Stimulated activated CD4-positive, alpha-beta T cell treated with anti-CD3 and anti-CD28 coated beads, Interleukin-2, amount 100 ng/mL, for 48 hours (primary cell): ENCODE results near the gene ADAM11.
"Not testable (repeated sequence)": the region's sequence is repeated elsewhere in the genome, so short reads cannot be mapped to it uniquely, and the experiment has no call there.

Source experiments
- DNase-seq, 2 donors: peaks; one replicate each; pipeline ENCODE4 v3.0.0-alpha.2; 2020

ADAM11 gene

DNA sequence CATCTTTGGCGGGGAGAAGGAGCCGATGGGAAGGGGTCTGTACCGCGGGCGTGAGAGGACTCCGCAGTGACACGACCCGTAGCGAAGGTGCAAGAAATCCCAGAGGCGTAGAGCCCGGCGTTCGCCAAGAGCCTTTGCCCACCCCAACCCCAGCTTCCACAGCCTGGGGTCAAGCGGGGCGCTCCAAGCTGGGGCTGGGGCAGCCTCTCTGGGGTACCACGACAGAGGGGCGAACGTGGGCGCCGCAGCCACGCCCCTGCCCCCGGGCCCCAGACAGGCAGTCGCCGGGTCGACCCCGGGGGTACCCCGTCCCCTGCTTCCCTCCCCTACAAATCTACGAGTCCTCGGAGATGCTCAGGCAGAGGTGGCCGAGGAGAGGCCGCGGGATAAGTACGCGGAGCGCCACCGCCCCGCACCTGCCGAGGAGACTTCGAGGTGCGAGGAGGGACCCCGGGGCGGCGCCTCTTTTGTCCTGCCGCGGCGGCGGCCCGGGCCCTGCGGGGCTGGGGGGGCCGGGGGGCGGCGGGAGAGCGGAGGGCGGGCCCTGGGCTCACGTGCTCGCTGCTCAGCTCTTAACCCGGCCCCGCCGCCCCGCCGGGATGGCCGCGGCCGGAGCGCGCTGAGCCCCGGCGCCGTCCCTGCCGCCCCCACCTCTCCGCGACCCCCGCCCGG is at the start of gene ADAM11:
Gene ADAM11, plus strand, starts transcription at position 575 of the 672 bp plus-strand sequence. CDS start 212 bp downstream, outside the sequence.
- DNase-seq, result no peak

DNA sequence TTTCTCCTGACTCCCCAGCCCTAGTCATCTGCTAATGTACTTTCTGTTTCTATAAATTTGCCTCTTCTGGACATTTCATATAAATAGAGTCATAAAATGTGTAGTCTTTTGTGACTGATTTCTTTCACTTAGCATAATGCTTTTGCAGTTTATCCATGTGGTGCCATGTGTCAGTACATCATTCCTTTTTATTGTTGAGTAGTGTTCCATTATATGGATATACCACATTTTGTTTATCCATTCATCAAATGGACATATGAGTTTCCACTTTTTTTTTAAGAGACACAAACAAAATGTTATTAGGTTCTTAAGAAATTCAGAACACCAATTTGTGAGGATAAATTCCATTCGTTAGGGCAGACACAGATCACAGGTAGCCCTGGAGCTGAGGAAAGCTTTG is 39.3 kb upstream of the ADAM11 start:
- DNase-seq, result no peak

GRCh38 chr17:44722254-44722653 is 36.5 kb upstream of the ADAM11 start:
- no peak for DNase-seq

- DNase-seq, result not testable (repeated sequence)
Measured at GRCh38 chr17:44726121-44726520, 32.7 kb upstream of the ADAM11 start.

GRCh38 chr17:44733753-44734152 is 25.0 kb upstream of the ADAM11 start:
- no peak for DNase-seq

DNA sequence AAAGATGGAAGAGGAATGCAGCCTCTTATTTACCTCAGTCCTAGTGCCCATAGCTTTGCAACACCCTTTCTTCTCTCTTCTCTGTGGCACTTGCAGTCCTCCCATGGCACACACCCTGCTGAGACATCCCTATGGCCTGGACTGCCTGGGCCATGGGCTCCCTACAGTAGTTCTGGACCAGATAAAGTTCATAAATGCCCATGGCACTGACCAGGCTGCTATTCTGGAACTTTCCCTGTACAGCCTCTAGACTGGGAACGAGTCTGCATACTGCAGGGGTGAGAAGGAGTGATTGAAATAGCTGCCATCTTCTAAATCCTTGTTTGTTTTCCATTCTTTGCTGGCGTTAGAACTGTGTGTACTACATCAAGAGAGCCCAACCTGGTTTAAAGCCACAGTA is 24.5 kb upstream of the ADAM11 start:
- DNase-seq, result no peak

DNA sequence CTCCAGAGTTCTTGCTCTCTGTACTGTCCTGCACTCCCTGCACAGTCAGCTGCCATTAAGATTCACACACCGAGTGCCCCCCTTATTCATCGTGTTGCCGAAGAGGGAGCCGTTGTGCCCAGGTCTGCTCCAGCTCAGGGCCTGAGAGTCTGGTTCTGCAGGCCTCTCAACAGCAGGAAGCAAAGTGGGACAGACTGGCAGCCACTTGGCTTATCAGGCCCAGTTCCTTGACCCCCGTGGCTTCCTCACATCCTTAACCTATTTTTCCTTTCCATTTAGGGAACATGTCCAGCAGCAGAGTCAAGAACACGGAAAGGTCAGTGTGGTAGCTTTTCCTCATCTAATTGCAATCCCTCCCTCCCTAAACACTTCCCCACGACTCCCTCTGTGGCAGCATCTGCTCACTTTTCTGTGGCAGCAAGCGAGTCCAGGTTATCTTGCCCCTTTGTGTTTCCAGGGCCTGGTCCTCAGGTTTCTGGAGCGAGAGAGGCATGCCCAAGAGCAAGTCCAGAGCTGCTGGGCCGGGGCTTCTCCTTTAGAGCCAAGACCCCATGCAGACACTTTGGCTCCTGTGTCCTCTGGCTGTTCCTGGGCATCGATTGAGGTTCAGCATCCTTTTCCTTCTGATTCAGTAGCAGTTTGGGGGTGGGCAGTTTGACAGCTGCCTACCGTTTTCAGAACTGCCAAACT is 22.1 kb upstream of the ADAM11 start:
- no peak for DNase-seq

DNA sequence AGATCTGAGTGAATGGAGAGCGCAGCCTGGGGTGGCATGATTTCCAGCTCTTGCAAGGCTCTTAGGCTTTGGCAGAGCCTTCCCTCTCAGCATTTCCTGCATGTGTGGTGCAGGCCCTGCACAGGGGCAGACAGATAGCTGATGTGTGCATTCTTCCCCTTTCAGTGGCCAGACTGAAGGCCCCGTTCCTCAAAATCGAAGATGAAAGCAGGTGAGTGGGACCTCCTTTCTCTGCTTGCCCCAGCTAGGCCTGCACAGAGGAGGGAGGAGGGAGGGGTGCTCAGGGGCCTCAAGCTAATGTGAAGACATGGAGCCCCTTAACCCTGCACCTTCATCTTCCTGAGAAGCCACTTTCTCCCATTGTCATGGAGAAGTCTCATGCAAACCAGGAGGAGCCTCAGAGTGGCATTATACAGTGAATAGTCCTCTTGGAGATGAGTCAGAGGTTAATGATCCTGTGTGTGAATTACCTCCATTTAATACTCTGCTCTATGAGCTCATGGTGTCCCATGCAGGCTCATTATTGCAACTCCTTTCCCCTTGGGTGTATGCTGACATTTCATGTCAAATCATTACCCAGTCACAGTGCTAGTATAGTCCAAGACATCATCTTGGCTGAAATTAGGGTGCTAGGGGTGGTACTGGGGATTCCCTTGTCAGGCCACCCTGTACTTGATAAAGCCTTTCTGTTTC is 20.4 kb upstream of the ADAM11 start:
- no peak for DNase-seq

DNA sequence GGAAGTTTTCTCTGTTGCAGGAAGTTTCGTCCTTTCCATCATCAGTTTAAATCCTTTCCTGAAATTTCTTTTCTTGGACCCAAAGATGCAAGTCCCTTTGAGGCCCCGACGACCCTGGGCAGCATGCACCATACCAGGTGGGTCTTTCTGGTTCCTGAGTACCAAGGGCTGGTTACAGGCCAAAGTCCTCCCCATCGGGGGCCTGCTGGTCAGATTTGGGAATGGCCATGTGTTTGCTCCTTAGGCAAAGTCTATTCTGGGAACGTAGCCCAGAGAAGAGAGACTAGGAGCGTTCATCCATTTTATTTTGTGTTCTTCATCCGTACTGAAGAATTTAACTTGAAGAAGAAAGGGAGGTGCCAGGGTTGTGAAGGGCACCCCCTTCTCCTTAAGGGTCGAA is 17.5 kb upstream of the ADAM11 start:
- DNase-seq, result no peak

GRCh38 chr17:44745301-44745700 is 13.5 kb upstream of the ADAM11 start:
- no peak for DNase-seq

GRCh38 chr17:44745738-44746137 is 13.1 kb upstream of the ADAM11 start:
- DNase-seq, result not testable (repeated sequence)

GRCh38 chr17:44747566-44747965 is 11.2 kb upstream of the ADAM11 start:
- no peak for DNase-seq

- no peak for DNase-seq
Measured at GRCh38 chr17:44749076-44749979, 9.5 kb upstream of the ADAM11 start.

DNA sequence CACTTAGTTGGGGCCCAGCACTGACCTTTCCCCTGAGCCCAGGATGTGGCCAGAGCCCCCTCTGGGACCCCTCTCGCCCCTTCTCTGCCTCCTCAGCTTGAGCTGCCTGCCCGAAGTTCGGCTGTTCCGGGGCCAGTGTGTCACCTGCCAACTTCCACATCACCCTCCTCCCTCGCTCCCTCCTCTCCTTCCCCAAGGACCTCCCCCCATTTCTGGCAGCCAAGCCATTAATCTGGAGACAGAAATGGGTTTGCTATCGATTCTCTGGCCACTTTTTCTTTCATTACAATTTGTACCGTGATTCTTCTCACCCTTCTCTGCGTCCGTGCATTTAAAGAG is 8.8 kb upstream of the ADAM11 start:
- no peak for DNase-seq

- no peak for DNase-seq
Measured at GRCh38 chr17:44751331-44751730, 7.5 kb upstream of the ADAM11 start.

GRCh38 chr17:44751806-44752205 is 7.0 kb upstream of the ADAM11 start:
- no peak for DNase-seq

DNA sequence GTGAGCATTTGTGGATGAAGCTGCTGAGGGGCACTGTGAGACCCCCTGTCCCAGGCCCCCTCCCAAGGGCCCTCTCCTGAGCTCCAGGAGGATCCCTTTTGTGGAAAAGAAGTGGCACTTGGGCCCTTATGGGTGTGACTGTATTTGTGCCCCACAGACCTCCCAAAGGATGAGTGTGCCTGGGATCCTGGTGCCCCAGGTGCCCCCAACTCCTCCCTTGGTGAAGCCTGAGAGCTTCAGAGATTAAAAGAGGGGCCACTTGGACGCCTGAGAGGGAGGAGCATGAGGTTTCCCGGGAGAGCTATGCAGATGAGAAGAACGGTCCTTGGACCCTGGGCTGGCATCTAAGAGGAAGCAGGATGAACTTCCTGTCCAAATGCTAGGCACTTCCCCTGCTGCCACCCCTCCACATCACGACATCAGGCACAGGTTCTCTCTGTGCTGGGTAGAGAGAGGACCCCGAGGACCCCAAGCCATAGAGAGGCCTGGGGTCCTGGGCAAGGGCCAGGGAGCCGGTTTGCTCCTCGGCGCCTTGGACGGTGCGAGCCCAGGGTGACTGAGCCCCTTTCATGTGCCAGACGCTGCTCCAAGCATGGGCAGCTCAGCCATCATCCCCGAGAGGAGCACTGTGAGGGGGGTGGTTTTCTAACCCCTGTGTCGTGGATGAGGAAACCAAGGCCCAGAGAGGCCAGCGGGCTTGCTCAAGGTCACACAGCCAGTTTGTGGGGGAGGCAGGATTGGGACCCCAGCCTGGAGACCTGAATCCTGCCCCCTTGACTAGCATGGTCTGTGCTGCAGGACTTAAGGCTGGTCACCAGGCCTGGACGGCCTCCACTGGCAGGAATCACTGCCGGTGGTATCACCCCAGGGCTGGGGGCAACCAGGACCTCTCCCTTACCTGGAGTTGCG is 5.6 kb upstream of the ADAM11 start:
- DNase-seq, result no peak

DNA sequence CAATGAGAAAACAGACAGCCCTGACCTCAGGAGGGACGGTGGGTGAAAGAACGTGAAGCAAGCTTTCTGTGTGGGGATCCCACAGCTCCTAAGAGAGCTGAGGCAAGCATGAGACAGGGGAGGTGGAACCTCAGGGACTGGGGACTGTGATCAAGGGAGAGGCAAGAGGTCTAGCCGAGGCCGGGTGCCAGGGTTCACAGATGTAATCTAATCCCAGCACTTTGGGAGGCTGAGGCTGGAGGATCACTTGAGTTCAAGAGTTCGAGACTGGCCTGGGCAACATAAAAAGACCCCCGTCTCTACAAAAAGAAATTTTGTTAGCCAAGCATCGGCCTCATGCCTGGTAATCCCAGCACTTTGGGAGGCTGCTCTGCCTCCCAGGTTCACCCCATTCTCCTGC is 4.5 kb upstream of the ADAM11 start:
- no peak for DNase-seq

DNA sequence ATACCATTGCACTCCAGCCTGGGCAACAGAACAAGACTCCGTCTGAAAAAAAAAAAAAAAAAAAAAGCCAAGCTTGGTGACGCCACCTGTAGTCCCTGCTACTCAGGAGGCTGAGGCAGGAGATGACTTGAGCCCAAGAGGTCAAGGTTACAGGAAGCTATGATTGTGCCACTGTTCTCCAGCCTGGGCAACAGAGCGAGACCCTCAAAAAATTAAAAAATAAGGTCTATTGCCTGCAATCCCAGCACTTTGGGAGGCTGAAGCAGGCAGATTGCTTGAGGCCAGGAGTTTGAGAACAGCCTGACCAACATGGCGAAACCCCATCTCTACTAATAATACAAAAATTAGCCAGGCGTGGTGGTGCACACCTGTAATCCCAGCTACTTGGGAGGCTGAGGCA is 3.6 kb upstream of the ADAM11 start:
- DNase-seq, result not testable (repeated sequence)

- DNase-seq, result no peak
Measured at GRCh38 chr17:44757045-44757917, 1.5 kb upstream of the ADAM11 start.

GRCh38 chr17:44757918-44758413 is 822 bp upstream of the ADAM11 start:
- DNase-seq, result no peak
